Measurements from ENCODE around the gene SLC44A5. TPM values are rescaled to one million over a fixed set of nuclear protein-coding genes. Genes with fewer than 3 reads are reported as not detected.

The SLC44A5 gene
- total RNA-seq, 3 donors from 2014 or later, result 1.6 to 4.6 (median 4.2) TPM

DNA sequence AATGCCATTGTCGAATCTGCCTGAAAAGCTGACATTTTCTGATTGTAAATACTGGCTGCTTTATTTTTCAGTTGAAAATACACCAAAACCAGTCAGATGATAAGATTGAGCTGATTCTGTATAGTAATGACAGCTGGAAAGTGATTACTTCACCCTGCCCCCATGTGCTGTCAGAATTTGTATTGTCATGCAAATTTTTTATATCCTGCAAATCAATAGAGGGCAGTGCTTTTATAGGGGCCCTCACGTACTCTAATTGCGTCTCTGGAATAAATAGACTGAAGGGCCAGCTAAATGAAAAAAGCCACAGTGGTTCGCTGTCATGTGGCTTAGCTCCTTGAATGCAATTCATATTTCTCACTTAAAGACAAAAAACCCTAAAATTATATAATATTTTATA, 268.1 kb downstream of the SLC44A5 start:
- no peaks in the 10 kb centered on the region for H3K9me3 ChIP-seq

DNA sequence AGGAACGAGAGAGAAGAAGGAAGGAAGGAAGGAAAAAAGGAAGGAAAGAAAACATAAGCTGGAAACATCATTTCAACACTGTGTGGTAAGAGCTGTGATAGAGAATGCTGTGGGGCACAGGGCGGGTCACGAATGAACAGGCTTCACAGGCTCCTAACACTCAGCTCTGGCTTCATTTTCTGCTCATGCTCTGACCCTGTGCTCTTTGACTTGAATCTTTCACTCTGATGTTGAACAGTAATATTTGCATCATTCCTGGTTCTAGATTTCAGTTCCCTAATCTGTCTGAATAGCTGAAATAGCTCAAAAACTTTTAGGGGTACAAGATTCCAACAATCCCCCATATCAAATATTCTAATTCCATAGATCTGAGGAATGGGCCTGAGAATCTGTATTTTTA, 269.4 kb downstream of the SLC44A5 start:
- Histone ChIP-seq H3K4me3 (no peak overlapping the region), H3K4me1 (ENCODE audit: low read depth) (no peaks in the 10 kb centered on the region), H3K9me3 (no peaks in the 10 kb centered on the region), H3K36me3 (ENCODE audit: low read depth) (no peaks in the 10 kb centered on the region)
- TF ChIP-seq, protein P1, sequence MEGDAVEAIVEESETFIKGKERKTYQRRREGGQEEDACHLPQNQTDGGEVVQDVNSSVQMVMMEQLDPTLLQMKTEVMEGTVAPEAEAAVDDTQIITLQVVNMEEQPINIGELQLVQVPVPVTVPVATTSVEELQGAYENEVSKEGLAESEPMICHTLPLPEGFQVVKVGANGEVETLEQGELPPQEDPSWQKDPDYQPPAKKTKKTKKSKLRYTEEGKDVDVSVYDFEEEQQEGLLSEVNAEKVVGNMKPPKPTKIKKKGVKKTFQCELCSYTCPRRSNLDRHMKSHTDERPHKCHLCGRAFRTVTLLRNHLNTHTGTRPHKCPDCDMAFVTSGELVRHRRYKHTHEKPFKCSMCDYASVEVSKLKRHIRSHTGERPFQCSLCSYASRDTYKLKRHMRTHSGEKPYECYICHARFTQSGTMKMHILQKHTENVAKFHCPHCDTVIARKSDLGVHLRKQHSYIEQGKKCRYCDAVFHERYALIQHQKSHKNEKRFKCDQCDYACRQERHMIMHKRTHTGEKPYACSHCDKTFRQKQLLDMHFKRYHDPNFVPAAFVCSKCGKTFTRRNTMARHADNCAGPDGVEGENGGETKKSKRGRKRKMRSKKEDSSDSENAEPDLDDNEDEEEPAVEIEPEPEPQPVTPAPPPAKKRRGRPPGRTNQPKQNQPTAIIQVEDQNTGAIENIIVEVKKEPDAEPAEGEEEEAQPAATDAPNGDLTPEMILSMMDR (IDR thresholded peaks at IDR 0.05), result no peak
- intact Hi-C loops (cut with DNase I, micrococcal nuclease), result no loop called here
- ATAC-seq, result no peak
- no peak for DNase-seq

More for the DNA sequence above, 268.1 kb downstream of the SLC44A5 start:
- no peak for ATAC-seq
- no peak for DNase-seq
- TF ChIP-seq, protein P1 (IDR thresholded peaks at IDR 0.05), result no peak
- H3K4me3 ChIP-seq, result no peak overlapping the region
- H3K4me1 ChIP-seq (ENCODE audit: low read depth), result no peaks in the 10 kb centered on the region
- intact Hi-C loops (cut with DNase I, micrococcal nuclease), result no loop called here
- no peaks in the 10 kb centered on the region for H3K36me3 ChIP-seq (ENCODE audit: low read depth)

DNA sequence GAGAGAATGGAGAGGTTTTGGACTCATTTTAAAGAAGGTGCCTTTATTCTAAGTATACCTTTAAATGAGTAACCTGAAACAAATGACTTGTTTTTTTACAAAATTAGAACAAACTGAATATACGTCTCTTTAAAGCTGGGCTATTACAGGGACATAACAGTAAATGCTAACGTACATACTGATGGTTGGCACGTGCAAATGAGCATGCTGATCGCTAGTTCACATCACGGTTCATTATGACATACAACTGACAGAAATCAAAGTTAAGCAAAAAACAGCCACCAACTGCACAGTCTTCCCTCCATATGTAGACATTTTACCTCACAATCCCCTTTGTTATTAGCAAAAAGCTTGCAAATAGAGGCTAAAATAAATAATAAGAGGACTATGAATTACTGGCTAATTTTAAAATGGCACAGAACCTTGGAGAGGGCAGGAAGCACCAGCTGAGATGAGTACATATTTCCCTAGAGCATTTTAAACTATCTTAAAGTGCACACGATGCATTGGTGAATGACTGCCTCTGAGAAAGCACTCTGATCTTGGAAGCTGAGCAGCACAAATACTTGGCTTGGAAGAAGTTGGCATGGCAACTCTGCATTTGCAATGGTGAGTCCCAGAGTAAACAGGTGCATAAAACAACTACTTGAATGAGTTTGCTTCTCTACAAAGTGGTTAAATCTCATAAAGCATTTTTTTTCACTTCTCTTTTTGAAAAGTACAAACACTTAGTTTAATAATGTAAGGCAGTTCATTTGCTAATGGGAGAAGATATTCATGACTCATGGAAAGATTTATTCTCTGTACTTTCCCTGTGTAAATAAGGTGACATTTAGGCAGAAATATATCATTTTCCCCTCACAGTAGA, 272.1 kb downstream of the SLC44A5 start:
- no peak overlapping the region for H3K4me3 ChIP-seq
- no peaks in the 10 kb centered on the region for H3K4me1 ChIP-seq (ENCODE audit: low read depth)
- no peaks in the 10 kb centered on the region for H3K9me3 ChIP-seq
- DNase-seq (no peak), ATAC-seq (no peak)
- intact Hi-C loops (cut with DNase I, micrococcal nuclease), result no loop called here
- H3K36me3 ChIP-seq (ENCODE audit: low read depth), result no peaks in the 10 kb centered on the region
- TF ChIP-seq, protein P1 (IDR thresholded peaks at IDR 0.05), result no peak

DNA sequence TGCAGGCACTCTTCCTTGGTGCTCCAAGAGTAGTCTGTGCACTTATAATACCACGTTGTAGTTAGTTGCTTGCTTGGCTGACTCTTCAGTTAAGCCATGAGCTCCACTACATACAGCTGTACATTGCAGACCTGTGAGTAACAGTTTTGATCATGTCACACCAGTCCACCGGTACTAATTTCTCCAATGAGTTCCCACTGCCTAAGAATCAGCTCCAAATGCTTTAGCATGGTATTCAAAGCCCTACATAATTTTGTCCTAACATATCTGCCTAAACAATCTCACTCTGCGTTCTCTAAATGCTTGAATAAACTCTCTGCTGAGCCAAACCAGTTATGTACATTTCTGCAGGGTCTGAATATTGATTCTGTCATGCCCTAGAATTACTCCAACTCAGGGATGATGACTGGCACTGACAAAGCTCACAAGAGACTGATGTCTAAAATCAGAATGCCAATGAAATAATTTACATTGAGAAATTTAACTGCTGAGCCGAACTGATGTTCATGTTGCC, 276.0 kb downstream of the SLC44A5 start:
- TF ChIP-seq, protein P1 (IDR thresholded peaks at IDR 0.05), result no peak
- Histone ChIP-seq H3K4me3 (no peak overlapping the region), H3K4me1 (ENCODE audit: low read depth) (no peaks in the 10 kb centered on the region), H3K36me3 (ENCODE audit: low read depth) (no peaks in the 10 kb centered on the region), H3K9me3 (no peaks in the 10 kb centered on the region)
- ATAC-seq, result no peak
- intact Hi-C loops (cut with DNase I, micrococcal nuclease), result no loop called here
- no peak for DNase-seq

DNA sequence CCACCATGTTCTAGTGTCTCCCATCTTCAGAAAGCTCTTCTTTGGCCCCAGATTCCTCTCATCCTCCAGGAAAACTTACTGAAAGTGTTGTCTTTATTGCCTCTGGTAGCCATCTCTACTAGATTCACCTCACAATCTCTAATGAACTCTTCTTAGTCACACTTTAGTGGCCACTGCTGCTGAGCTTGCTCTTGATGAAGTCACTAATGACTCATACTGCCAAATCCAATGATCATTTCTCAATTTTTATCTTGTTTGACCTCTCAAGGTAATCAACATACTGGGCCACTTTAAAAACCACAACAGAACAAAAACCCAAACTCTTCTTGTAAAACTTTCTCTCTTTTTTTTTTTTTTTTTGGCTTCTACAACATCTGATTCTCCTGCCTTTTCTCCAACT, 280.3 kb downstream of the SLC44A5 start:
- no peak for DNase-seq
- H3K4me3 ChIP-seq, result no peak overlapping the region
- no peak for ATAC-seq
- TF ChIP-seq, protein P1 (IDR thresholded peaks at IDR 0.05), result no peak
- no peaks in the 10 kb centered on the region for H3K36me3 ChIP-seq (ENCODE audit: low read depth)
- H3K4me1 ChIP-seq (ENCODE audit: low read depth), result no peaks in the 10 kb centered on the region
- no peaks in the 10 kb centered on the region for H3K9me3 ChIP-seq
- intact Hi-C loops (cut with DNase I, micrococcal nuclease), result no loop called here

All from mucosa of descending colon (tissue), 3 donors.